ENCODE measurements around the gene VRK1.

- no peak for TF ChIP-seq EZH2phosphoT487 (IDR thresholded peaks at IDR 0.05)
- TF ChIP-seq CTCF (IDR thresholded peaks at IDR 0.05) = no peak
Observed at GRCh38 chr14:96894966-96895365, 97.8 kb downstream of the VRK1 start.

All from neural progenitor cell (in vitro differentiated cells).